Ovary (tissue), 9 donors: ENCODE measurements around the gene HIBCH. TPM values are rescaled to one million over a fixed set of nuclear protein-coding genes. Genes with fewer than 3 reads are reported as not detected.

Experiments
- DNase-seq, 5 donors: peaks; one replicate each; pipeline ENCODE4 v3.0.0-alpha.2; 2019 to 2020
- H3K27ac ChIP-seq, 2 donors: fragments of 200-600 bp; one replicate each; pipeline versions ENCODE4 v1.5.1 to v1.8.0; 2019 to 2022
- H3K27me3 ChIP-seq: fragments of 200-600 bp; one replicate; pipeline ENCODE4 v1.8.0; 2022
- H3K36me3 ChIP-seq: fragments of 200-600 bp; sonication (generic); one replicate; pipeline ENCODE4 v1.5.1; 2019
- H3K4me1 ChIP-seq: one replicate; pipeline ENCODE4 v1.8.1; 2013; ENCODE audit warnings: mild to moderate bottlenecking, moderate library complexity; ENCODE audit not compliant: insufficient read depth
- H3K4me3 ChIP-seq: fragments of 200-600 bp; sonication (generic); one replicate; pipeline ENCODE4 v1.5.1; 2017
- H3K9me3 ChIP-seq, 2 donors: fragments of 200-600 bp in 1 of 2; sonication (generic) in 1 of 2; one replicate each; pipeline versions ENCODE4 v1.5.1 to v1.8.1; 2013 to 2019; ENCODE audit warnings: mild to moderate bottlenecking in 1 of 2, moderate library complexity in 1 of 2
- CTCF ChIP-seq, 3 donors: fragments of 450-650 bp in 2 of 3; fragments of 200-600 bp in 1 of 3; IDR thresholded peaks; one replicate each; pipeline versions ENCODE4 v1.5.1 to v1.8.0; 2016 to 2022; ENCODE audit warnings: antibody characterized with exemption in 3 of 3, mild to moderate bottlenecking in 1 of 3
- EP300 ChIP-seq: sonication (generic); formaldehyde crosslinking; IDR thresholded peaks from one replicate; pipeline ENCODE4 v1.6.1; 2017; ENCODE audit warnings: antibody characterized with exemption
- POLR2A ChIP-seq: fragments of 450-650 bp; IDR thresholded peaks from one replicate; pipeline ENCODE4 v1.6.1; 2017; ENCODE audit warnings: antibody characterized with exemption, mild to moderate bottlenecking, moderate library complexity
- WGBS, 3 donors: extraction: QIAGEN DNeasy Blood & Tissue Kit in 1 of 3; methylation state at CpG; one replicate each; pipeline versions ENCODE4 v1.1.5 to v1.1.7; 2013 to 2017; 5-methylcytosine and 5-hydroxymethylcytosine counted together
- intact Hi-C, 4 donors: fragments of 100-400 bp; cut with DNase I; formaldehyde crosslinking; loops; one replicate each; pipeline versions ENCODE4 v1.11.0 to v1.15.1; 2022 to 2023
- polyA plus RNA-seq, 2 donors: library from polyadenylated mRNA; stranded (reverse); fragments of 200-250 nt in 1 of 2; fragments of 350-450 nt in 1 of 2; fragmentation: Illumina TruSeq in 1 of 2; extraction: RNeasy Lipid Tissue Mini Kit (QIAGEN cat#74804) in 1 of 2; gene quantifications; one replicate each; pipeline ENCODE4 v1.2.3, GENCODE V29; 2013 to 2014
- total RNA-seq, 7 donors: library from RNA; depleted of rRNA in 2 of 7; stranded (reverse); fragments of >200 nt in 2 of 7; fragmentation: NEBNext Ultra II Directional in 3 of 7; extraction: Animal tissue kit (Norgen Biotek cat#: 25700) in 3 of 7; gene quantifications; one replicate each; pipeline versions ENCODE4 v1.1.0 to v1.2.4, GENCODE V29; 2016 to 2023
- donor health status: DM: no; HTN: no; CAD: no; lungs with moderate emphysema.
- donor health status: DM: no; HTN: no; CAD: no.
- donor health status: Bipolar disorder and iron deficiency.
- donor health status: DM: yes; HTN: yes; CAD: no.
- donor health status: DM: no; HTN: no; CAD: no.
- donor health status: DM: yes; HTN: yes; CAD: no.

The HIBCH gene
- total and polyA plus RNA-seq, 9 donors, result 9.7 to 28.4 (median 21.7) TPM

- Histone ChIP-seq H3K27ac (no peak overlapping the region), H3K36me3 (no peaks in the 10 kb centered on the region), H3K4me3 (no peak overlapping the region), H3K9me3 (no peaks in the 10 kb centered on the region), H3K27me3 (no peaks in the 10 kb centered on the region), H3K4me1 (no peaks in the 10 kb centered on the region)
- no peak for TF ChIP-seq POLR2A
- TF ChIP-seq EP300, result no peak
- no peak for TF ChIP-seq CTCF (IDR thresholded peaks at IDR 0.05)
- no peak for DNase-seq
- intact Hi-C loops, result no loop called here
- WGBS, 3 donors, result 91 to 99% (median 95%) methylated on average over 2 of the region's 2 CpGs
Measured at GRCh38 chr2:190261851-190262250, 57.8 kb downstream of the HIBCH start.

GRCh38 chr2:190256087-190256486, 63.5 kb downstream of the HIBCH start:
- H3K4me3 ChIP-seq, result no peak overlapping the region
- no peak for DNase-seq
- no peak overlapping the region for H3K27ac ChIP-seq
- no peaks in the 10 kb centered on the region for H3K27me3 ChIP-seq
- intact Hi-C loops, result no loop called here
- H3K4me1 ChIP-seq, result no peaks in the 10 kb centered on the region
- no peak for TF ChIP-seq CTCF (IDR thresholded peaks at IDR 0.05)
- TF ChIP-seq POLR2A, result no peak
- no peak for TF ChIP-seq EP300
- no peaks in the 10 kb centered on the region for H3K36me3 ChIP-seq
- WGBS, 3 donors, result 97 to 99% (median 98%) methylated on average over 3 of the region's 3 CpGs
- H3K9me3 ChIP-seq, result no peaks in the 10 kb centered on the region

GRCh38 chr2:190255676-190256075, 64.0 kb downstream of the HIBCH start:
- no peak for DNase-seq
- WGBS, 3 donors, result 95 to 97% (median 97%) methylated on average over 3 of the region's 3 CpGs
- no peaks in the 10 kb centered on the region for H3K9me3 ChIP-seq
- H3K27me3 ChIP-seq, result no peaks in the 10 kb centered on the region
- no peak overlapping the region for H3K4me3 ChIP-seq
- no peaks in the 10 kb centered on the region for H3K4me1 ChIP-seq
- intact Hi-C loops, result no loop called here
- TF ChIP-seq EP300 (no peak), POLR2A (no peak), CTCF (IDR thresholded peaks at IDR 0.05) (no peak)
- no peak overlapping the region for H3K27ac ChIP-seq
- H3K36me3 ChIP-seq, result no peaks in the 10 kb centered on the region

GRCh38 chr2:190254063-190254850, 65.4 kb downstream of the HIBCH start:
- WGBS, 3 donors, result 93 to 98% (median 95%) methylated on average over 3 of the region's 3 CpGs

More at GRCh38 chr2:190254063-190254850, 65.4 kb downstream of the HIBCH start:
- intact Hi-C loops, result no loop called here
- no peak for TF ChIP-seq CTCF (IDR thresholded peaks at IDR 0.05)
- no peak for TF ChIP-seq POLR2A
- no peak for TF ChIP-seq EP300
- H3K36me3 ChIP-seq, result no peaks in the 10 kb centered on the region
- no peak overlapping the region for H3K4me3 ChIP-seq
- no peaks in the 10 kb centered on the region for H3K9me3 ChIP-seq
- no peak for DNase-seq
- H3K27ac ChIP-seq, result no peak overlapping the region
- H3K4me1 ChIP-seq, result no peaks in the 10 kb centered on the region
- no peaks in the 10 kb centered on the region for H3K27me3 ChIP-seq
